Ishikawa (cell line): ENCODE data around the gene PODN.

Experiments used
- CEBPB ChIP-seq: IDR thresholded peaks from 2 replicates; pipeline ENCODE4 v1.6.1; 2012
- CREB1 ChIP-seq: IDR thresholded peaks from 2 replicates; pipeline ENCODE4 v1.6.1; 2012; ENCODE audit warnings: low read depth
- EGR1 ChIP-seq: IDR thresholded peaks from 2 replicates; pipeline ENCODE4 v1.6.1; 2012
- EP300 ChIP-seq: IDR thresholded peaks from 2 replicates; pipeline ENCODE4 v1.6.1; 2012; ENCODE audit warnings: borderline replicate concordance
- FOXM1 ChIP-seq: IDR thresholded peaks from 2 replicates; pipeline ENCODE4 v1.6.1; 2012; ENCODE audit warnings: low read depth, borderline replicate concordance
- MAX ChIP-seq: IDR thresholded peaks from 2 replicates; pipeline ENCODE4 v1.6.1; 2012
- NFIC ChIP-seq: IDR thresholded peaks from 2 replicates; pipeline ENCODE4 v1.6.1; 2012
- RAD21 ChIP-seq: IDR thresholded peaks from 2 replicates; pipeline ENCODE4 v1.6.1; 2012; ENCODE audit warnings: low read depth
- REST ChIP-seq: IDR thresholded peaks from 2 replicates; pipeline ENCODE4 v1.6.1; 2012; ENCODE audit warnings: low read depth, mild to moderate bottlenecking
- TAF1 ChIP-seq: IDR thresholded peaks from 2 replicates; pipeline ENCODE4 v1.6.1; 2012; ENCODE audit warnings: low read depth, mild to moderate bottlenecking
- TCF12 ChIP-seq: IDR thresholded peaks from 2 replicates; pipeline ENCODE4 v1.6.1; 2012; ENCODE audit warnings: low read depth
- TEAD4 ChIP-seq: IDR thresholded peaks from 2 replicates; pipeline ENCODE4 v1.6.1; 2012
- USF1 ChIP-seq: IDR thresholded peaks from 2 replicates; pipeline ENCODE4 v1.6.1; 2012
- YY1 ChIP-seq: IDR thresholded peaks from 2 replicates; pipeline ENCODE4 v1.6.1; 2012; ENCODE audit warnings: low read depth
- ZBTB7A ChIP-seq: IDR thresholded peaks from 2 replicates; pipeline ENCODE4 v1.6.1; 2012; ENCODE audit warnings: low read depth

PODN gene

GRCh38 chr1:53129891-53130597 lies 68.0 kb downstream of the PODN start:
- TF ChIP-seq TEAD4 (no peak), FOXM1 (no peak), CREB1 (no peak), NFIC (no peak), EP300 (no peak), CEBPB (no peak), MAX (no peak), TAF1 (no peak), REST (no peak), TCF12 (no peak), USF1 (no peak), ZBTB7A (no peak), YY1 (no peak), EGR1 (no peak), RAD21 (no peak)

- TF ChIP-seq REST (no peak), EP300 (no peak), USF1 (no peak), TAF1 (no peak), YY1 (no peak), ZBTB7A (no peak), FOXM1 (no peak), NFIC (no peak), CREB1 (no peak), EGR1 (no peak), TEAD4 (no peak)
Observed at GRCh38 chr1:53130598-53130877, 68.5 kb downstream of the PODN start.

- TF ChIP-seq MAX: no peak
- TF ChIP-seq TEAD4: no peak
- TF ChIP-seq TAF1: no peak
- no peak for TF ChIP-seq EP300
- TF ChIP-seq USF1: no peak
- TF ChIP-seq ZBTB7A: no peak
- TF ChIP-seq CEBPB: no peak
- no peak for TF ChIP-seq CREB1
- no peak for TF ChIP-seq EGR1
- no peak for TF ChIP-seq NFIC
- no peak for TF ChIP-seq YY1
- no peak for TF ChIP-seq TCF12
- TF ChIP-seq RAD21: no peak
Observed at GRCh38 chr1:53130878-53131589, 69.0 kb downstream of the PODN start.

GRCh38 chr1:53131590-53131938 lies 69.6 kb downstream of the PODN start:
- TF ChIP-seq NFIC: no peak
- no peak for TF ChIP-seq TAF1
- TF ChIP-seq TCF12: no peak
- TF ChIP-seq EGR1: no peak
- no peak for TF ChIP-seq RAD21
- no peak for TF ChIP-seq ZBTB7A
- TF ChIP-seq FOXM1: no peak
- no peak for TF ChIP-seq MAX
- no peak for TF ChIP-seq YY1
- TF ChIP-seq USF1: no peak
- TF ChIP-seq TEAD4: no peak
- TF ChIP-seq EP300: no peak
- no peak for TF ChIP-seq REST
- no peak for TF ChIP-seq CREB1
- TF ChIP-seq CEBPB: no peak
